ENCODE measurements around the gene SUGCT. TPM values are rescaled to one million over a fixed set of nuclear protein-coding genes. Genes with fewer than 3 reads are reported as not detected.

Gene SUGCT
- total RNA-seq, 1 experiment from 2014 or later, result 9.9 TPM

DNA sequence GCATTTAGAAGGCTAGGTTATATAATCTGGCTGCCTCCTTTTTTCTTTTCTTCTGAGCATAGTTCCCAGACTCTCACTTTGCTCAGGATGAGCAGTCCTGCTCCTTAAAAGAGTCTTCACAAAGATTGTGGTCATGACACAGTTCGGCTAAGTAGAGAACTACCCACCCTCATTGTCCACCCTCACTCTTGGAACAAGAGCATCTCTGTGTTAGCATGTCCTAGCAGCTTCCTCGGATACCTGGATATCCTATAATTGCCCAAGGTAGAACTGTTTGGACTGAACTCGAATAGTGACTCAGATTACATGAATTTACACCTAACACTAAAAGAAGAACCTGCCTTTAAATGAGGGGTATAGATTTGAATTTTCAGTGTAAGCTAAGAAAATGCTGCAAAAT is 572.0 kb downstream of the SUGCT start:
- Mint-ChIP-seq H3K4me3 (ENCODE audit: unreplicated experiment) (no peak overlapping the region), H3K36me3 (ENCODE audit: insufficient read depth, unreplicated experiment) (no peaks in the 10 kb centered on the region), H3K9me3 (ENCODE audit: unreplicated experiment) (no peaks in the 10 kb centered on the region), H3K27me3 (ENCODE audit: insufficient read depth, unreplicated experiment) (no peaks in the 10 kb centered on the region), H3K27ac (ENCODE audit: unreplicated experiment) (no peak overlapping the region), H3K4me1 (ENCODE audit: low read depth, unreplicated experiment) (peaks cover 13% of the 10 kb centered on the region)
- H3K4me1 ChIP-seq, result no peaks in the 10 kb centered on the region
- H3K9me3 ChIP-seq, result no peaks in the 10 kb centered on the region
- no peak overlapping the region for H3K4me3 ChIP-seq (ENCODE audit: low read depth, low read length)
- no peak for DNase-seq
- BruUV-seq (replicated peaks), result no TSS peak
- ChIA-PET POLR2A (no interaction called here), CTCF (no interaction called here)
- H3K27me3 ChIP-seq (replicated peaks; ENCODE audit: control insufficient read depth, insufficient read depth, low read length), result no peaks in the 10 kb centered on the region
- intact Hi-C loops (cut with micrococcal nuclease; ENCODE audit: unreplicated experiment), result no loop called here
- H3K36me3 ChIP-seq (ENCODE audit: control insufficient read depth, insufficient read depth, low read length), result no peaks in the 10 kb centered on the region
- TF ChIP-seq, protein P1, sequence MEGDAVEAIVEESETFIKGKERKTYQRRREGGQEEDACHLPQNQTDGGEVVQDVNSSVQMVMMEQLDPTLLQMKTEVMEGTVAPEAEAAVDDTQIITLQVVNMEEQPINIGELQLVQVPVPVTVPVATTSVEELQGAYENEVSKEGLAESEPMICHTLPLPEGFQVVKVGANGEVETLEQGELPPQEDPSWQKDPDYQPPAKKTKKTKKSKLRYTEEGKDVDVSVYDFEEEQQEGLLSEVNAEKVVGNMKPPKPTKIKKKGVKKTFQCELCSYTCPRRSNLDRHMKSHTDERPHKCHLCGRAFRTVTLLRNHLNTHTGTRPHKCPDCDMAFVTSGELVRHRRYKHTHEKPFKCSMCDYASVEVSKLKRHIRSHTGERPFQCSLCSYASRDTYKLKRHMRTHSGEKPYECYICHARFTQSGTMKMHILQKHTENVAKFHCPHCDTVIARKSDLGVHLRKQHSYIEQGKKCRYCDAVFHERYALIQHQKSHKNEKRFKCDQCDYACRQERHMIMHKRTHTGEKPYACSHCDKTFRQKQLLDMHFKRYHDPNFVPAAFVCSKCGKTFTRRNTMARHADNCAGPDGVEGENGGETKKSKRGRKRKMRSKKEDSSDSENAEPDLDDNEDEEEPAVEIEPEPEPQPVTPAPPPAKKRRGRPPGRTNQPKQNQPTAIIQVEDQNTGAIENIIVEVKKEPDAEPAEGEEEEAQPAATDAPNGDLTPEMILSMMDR (IDR thresholded peaks at IDR 0.05; ENCODE audit: insufficient read depth in 1 of 2, low read depth in 1 of 2, low read length in 1 of 2, severe bottlenecking in 1 of 2, unreplicated experiment in 1 of 2), result no peak

DNA sequence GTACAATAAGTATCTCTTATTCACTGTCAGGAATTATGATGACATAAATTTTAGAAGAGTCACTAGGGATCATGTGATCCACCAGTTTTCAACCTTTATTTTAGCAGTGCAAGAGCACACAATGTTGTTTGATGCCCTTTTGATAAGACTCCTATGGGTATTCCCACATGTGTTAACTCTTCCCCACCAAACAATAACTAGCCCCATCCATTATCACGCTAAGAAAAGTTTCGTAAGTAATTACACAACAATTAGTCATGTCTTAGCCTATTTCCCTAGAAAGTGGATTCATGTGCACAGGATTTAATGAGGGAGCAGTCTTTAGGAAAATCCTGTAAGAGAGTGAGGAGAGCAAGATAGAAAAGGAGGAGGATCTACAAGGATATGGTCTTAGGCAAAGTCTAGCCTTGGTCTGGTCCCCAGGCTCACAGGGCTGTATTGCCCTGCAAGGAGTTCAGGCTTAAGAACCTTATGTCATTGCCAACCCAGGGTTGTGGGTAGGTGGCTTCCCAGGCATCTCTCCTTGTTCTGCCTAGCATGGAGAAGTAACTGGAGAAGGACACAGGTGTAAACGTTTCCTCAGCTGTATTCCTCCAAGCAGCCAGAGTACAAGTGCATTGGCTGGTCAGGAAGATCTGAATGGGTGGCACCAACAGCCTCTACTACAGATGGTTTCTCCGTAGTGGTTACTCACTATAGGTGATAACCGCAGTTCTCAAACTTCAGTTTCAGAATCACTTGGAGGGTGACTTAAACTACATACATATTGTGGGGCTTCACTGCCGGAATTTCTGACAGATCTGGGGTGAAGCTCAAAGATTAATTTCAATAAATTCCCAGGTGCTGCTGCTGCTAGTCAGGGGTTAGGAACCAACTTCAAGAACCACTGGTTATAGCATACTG is 574.5 kb downstream of the SUGCT start:
- BruUV-seq (replicated peaks), result no TSS peak
- H3K4me1 ChIP-seq, result no peaks in the 10 kb centered on the region
- H3K27me3 ChIP-seq (replicated peaks; ENCODE audit: control insufficient read depth, insufficient read depth, low read length), result no peaks in the 10 kb centered on the region
- ChIA-PET CTCF (no interaction called here), POLR2A (no interaction called here)
- no peaks in the 10 kb centered on the region for H3K9me3 ChIP-seq
- no peak for DNase-seq
- H3K27me3 Mint-ChIP-seq (ENCODE audit: insufficient read depth, unreplicated experiment), result no peaks in the 10 kb centered on the region
- H3K27ac Mint-ChIP-seq (ENCODE audit: unreplicated experiment), result no peak overlapping the region
- intact Hi-C loops (cut with micrococcal nuclease; ENCODE audit: unreplicated experiment), result no loop called here
- H3K4me3 ChIP-seq (ENCODE audit: low read depth, low read length), result no peak overlapping the region
- no peaks in the 10 kb centered on the region for H3K36me3 ChIP-seq (ENCODE audit: control insufficient read depth, insufficient read depth, low read length)
- no peaks in the 10 kb centered on the region for H3K9me3 Mint-ChIP-seq (ENCODE audit: unreplicated experiment)
- no peaks in the 10 kb centered on the region for H3K36me3 Mint-ChIP-seq (ENCODE audit: insufficient read depth, unreplicated experiment)
- TF ChIP-seq, protein P1 (IDR thresholded peaks at IDR 0.05; ENCODE audit: insufficient read depth in 1 of 2, low read depth in 1 of 2, low read length in 1 of 2, severe bottlenecking in 1 of 2, unreplicated experiment in 1 of 2), result no peak
- H3K4me3 Mint-ChIP-seq (ENCODE audit: unreplicated experiment), result no peak overlapping the region
- peaks cover 7% of the 10 kb centered on the region for H3K4me1 Mint-ChIP-seq (ENCODE audit: low read depth, unreplicated experiment)

DNA sequence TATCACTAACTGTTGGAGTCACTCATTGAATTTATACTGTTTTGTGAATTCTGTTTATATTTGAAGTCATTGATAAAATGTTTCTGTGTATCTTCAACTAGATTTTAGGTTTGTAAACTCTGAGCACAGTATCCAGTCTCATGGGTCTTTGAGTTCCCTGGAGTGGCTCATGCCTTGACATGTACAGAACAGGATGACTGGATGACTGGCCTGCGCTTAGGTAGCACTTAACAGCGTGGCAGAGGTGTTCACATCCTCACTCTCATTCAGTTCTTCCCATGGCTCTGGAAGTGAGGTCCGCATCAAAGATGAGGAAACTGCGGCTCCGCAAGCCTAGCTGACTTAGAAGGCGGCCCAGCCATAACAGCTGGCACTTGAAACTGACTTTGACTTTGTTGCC is 576.9 kb downstream of the SUGCT start:
- peaks cover 15% of the 10 kb centered on the region for H3K4me1 Mint-ChIP-seq (ENCODE audit: low read depth, unreplicated experiment)
- peaks cover 9% of the 10 kb centered on the region for H3K9me3 Mint-ChIP-seq (ENCODE audit: unreplicated experiment)
- BruUV-seq (replicated peaks), result no TSS peak
- intact Hi-C loops (cut with micrococcal nuclease; ENCODE audit: unreplicated experiment), result no loop called here
- Histone ChIP-seq H3K9me3 (no peaks in the 10 kb centered on the region), H3K4me3 (ENCODE audit: low read depth, low read length) (no peak overlapping the region), H3K36me3 (ENCODE audit: control insufficient read depth, insufficient read depth, low read length) (no peaks in the 10 kb centered on the region), H3K27me3 (replicated peaks; ENCODE audit: control insufficient read depth, insufficient read depth, low read length) (no peaks in the 10 kb centered on the region), H3K4me1 (no peaks in the 10 kb centered on the region)
- DNase-seq, result no peak
- no peak overlapping the region for H3K4me3 Mint-ChIP-seq (ENCODE audit: unreplicated experiment)
- TF ChIP-seq, protein P1 (IDR thresholded peaks at IDR 0.05; ENCODE audit: insufficient read depth in 1 of 2, low read depth in 1 of 2, low read length in 1 of 2, severe bottlenecking in 1 of 2, unreplicated experiment in 1 of 2), result no peak
- POLR2A ChIA-PET, result no interaction called here
- H3K27ac Mint-ChIP-seq (ENCODE audit: unreplicated experiment), result no peak overlapping the region
- no peaks in the 10 kb centered on the region for H3K27me3 Mint-ChIP-seq (ENCODE audit: insufficient read depth, unreplicated experiment)
- CTCF ChIA-PET, result no interaction called here
- no peaks in the 10 kb centered on the region for H3K36me3 Mint-ChIP-seq (ENCODE audit: insufficient read depth, unreplicated experiment)
